SK-N-SH (cell line): ENCODE results near the gene PEBP1. TPM values are rescaled to one million over a fixed set of nuclear protein-coding genes. Genes with fewer than 3 reads are reported as not detected.

Source experiments
- CTCF ChIA-PET: fragments of 300-600, 350-600 bp; formaldehyde crosslinking; extraction: SDS; loops from one replicate; lab custom pipeline; 2021; lab: Yijun Ruan, JAX
- POLR2A ChIA-PET: fragments of 350-600 bp; sonication (Branson Sonifier 250); formaldehyde crosslinking; extraction: SDS; loops from one replicate; lab custom pipeline; 2020; ENCODE audit warnings: antibody characterized with exemption, inconsistent platforms; lab: Yijun Ruan, JAX
- DNase-seq: peaks from one replicate; pipeline ENCODE4 v3.0.0; 2012
- H2AFZ ChIP-seq: fragments of 200-600 bp; sonication (generic); 2 replicates; pipeline ENCODE4 v1.8.1; 2016; ENCODE audit warnings: antibody characterized with exemption, mild to moderate bottlenecking, low read depth
- H3F3A ChIP-seq: fragments of 200-600 bp; sonication (generic); replicated peaks from 2 replicates; pipeline ENCODE3; 2016; ENCODE audit warnings: antibody characterized with exemption, mild to moderate bottlenecking; ENCODE audit not compliant: insufficient read depth
- H3K27ac ChIP-seq, 2 experiments: fragments of 200-500 bp in 1 of 2; fragments of 200-600 bp in 1 of 2; sonication (Bioruptor generic) in 1 of 2; sonication (generic), shearing (Covaris generic) in 1 of 2; 2 replicates each; pipeline versions ENCODE4 v1.5.1 to v1.6.1; 2014 to 2016; ENCODE audit warnings: low read depth in 2 of 2, inconsistent platforms in 1 of 2, low read length in 1 of 2, mild to moderate bottlenecking in 1 of 2, mixed read lengths in 1 of 2
- H3K27me3 ChIP-seq: fragments of 200-600 bp; sonication (generic), shearing (Covaris generic); 2 replicates; pipeline ENCODE4 v1.6.1; 2016; ENCODE audit warnings: mixed run types; ENCODE audit not compliant: insufficient read depth
- H3K36me3 ChIP-seq, 2 experiments: fragments of 200-500 bp in 1 of 2; fragments of 200-600 bp in 1 of 2; sonication (Bioruptor generic) in 1 of 2; sonication (generic) in 1 of 2; replicated peaks in 1 of 2; 2 replicates each; pipeline versions ENCODE3 to v1.5.1; 2014 to 2016; ENCODE audit warnings: low read length in 1 of 2, mild to moderate bottlenecking in 1 of 2; ENCODE audit not compliant: insufficient read depth in 2 of 2, control insufficient read depth in 1 of 2
- H3K4me1 ChIP-seq, 2 experiments: fragments of 200-500 bp in 1 of 2; fragments of 200-600 bp in 1 of 2; sonication (Bioruptor generic) in 1 of 2; sonication (generic), shearing (Covaris generic) in 1 of 2; 2 replicates each; pipeline versions ENCODE4 v1.5.1 to v1.6.1; 2014 to 2016; ENCODE audit warnings: low read depth in 1 of 2, low read length in 1 of 2, mixed run types in 1 of 2; ENCODE audit not compliant: insufficient read depth in 2 of 2, control insufficient read depth in 1 of 2
- H3K4me2 ChIP-seq: fragments of 200-600 bp; sonication (generic), shearing (Covaris generic); 2 replicates; pipeline ENCODE4 v1.6.1; 2017; ENCODE audit warnings: mixed run types
- H3K4me3 ChIP-seq, 2 experiments: fragments of 200-500 bp in 1 of 2; fragments of 200-600 bp in 1 of 2; sonication (Bioruptor generic) in 1 of 2; sonication (generic), shearing (Covaris generic) in 1 of 2; 2 replicates each; pipeline versions ENCODE4 v1.5.1 to v1.8.1; 2014 to 2016; ENCODE audit warnings: low read depth in 2 of 2, inconsistent platforms in 1 of 2, low read length in 1 of 2, mild to moderate bottlenecking in 1 of 2, mixed read lengths in 1 of 2, moderate library complexity in 1 of 2
- H3K79me2 ChIP-seq: fragments of 200-600 bp; sonication (generic); 2 replicates; pipeline ENCODE4 v1.8.1; 2017; ENCODE audit warnings: mild to moderate bottlenecking; ENCODE audit not compliant: insufficient read depth
- H3K9ac ChIP-seq: fragments of 200-600 bp; sonication (generic); 2 replicates; pipeline ENCODE4 v1.6.1; 2017; ENCODE audit warnings: mixed run types
- H3K9me2 ChIP-seq: fragments of 200-600 bp; sonication (generic); 2 replicates; pipeline ENCODE4 v1.6.1; 2017; ENCODE audit warnings: mixed run types
- H3K9me3 ChIP-seq: fragments of 200-600 bp; sonication (generic); 2 replicates; pipeline ENCODE4 v1.6.1; 2017; ENCODE audit warnings: mixed run types, mild to moderate bottlenecking, moderate library complexity
- H4K20me1 ChIP-seq: fragments of 200-600 bp; sonication (generic); 2 replicates; pipeline ENCODE4 v1.6.1; 2017; ENCODE audit warnings: mild to moderate bottlenecking, mixed run types; ENCODE audit not compliant: insufficient read depth
- CTCF ChIP-seq: fragments of 200-600 bp; sonication (generic); IDR thresholded peaks from 2 replicates; pipeline ENCODE4 v1.6.1; 2017; ENCODE audit warnings: antibody characterized with exemption, mild to moderate bottlenecking, moderate library complexity
- ELF1 ChIP-seq: IDR thresholded peaks from 2 replicates; pipeline ENCODE4 v1.4.0; 2012
- EZH2phosphoT487 ChIP-seq: fragments of 200-600 bp; sonication (generic); IDR thresholded peaks from 2 replicates; pipeline ENCODE4 v1.6.1; 2017; ENCODE audit warnings: low read depth, mixed run types, mild to moderate bottlenecking, antibody characterized with exemption, moderate library complexity, borderline replicate concordance
- FOXM1 ChIP-seq: IDR thresholded peaks from 2 replicates; pipeline ENCODE4 v1.4.0; 2012; ENCODE audit warnings: low read depth, mild to moderate bottlenecking
- GABPA ChIP-seq: IDR thresholded peaks from 2 replicates; pipeline ENCODE4 v1.4.0; 2012; ENCODE audit warnings: low read depth, mild to moderate bottlenecking
- IRF3 ChIP-seq: fragments of 150-350 bp; IDR thresholded peaks from 2 replicates; pipeline ENCODE4 v1.6.1; 2016; ENCODE audit warnings: mild to moderate bottlenecking, low read depth, low read length
- JUND ChIP-seq: IDR thresholded peaks from 2 replicates; pipeline ENCODE4 v1.4.0; 2012
- MAX ChIP-seq: IDR thresholded peaks from 2 replicates; pipeline ENCODE4 v1.4.0; 2012; ENCODE audit warnings: low read depth
- MXI1 ChIP-seq: IDR thresholded peaks from 2 replicates; pipeline ENCODE4 v1.6.1; 2012; ENCODE audit warnings: mild to moderate bottlenecking, low read depth, low read length, improper control_type of control experiment
- PBX3 ChIP-seq: IDR thresholded peaks from 2 replicates; pipeline ENCODE4; 2012
- RAD21 ChIP-seq: IDR thresholded peaks from 2 replicates; pipeline ENCODE4 v1.6.1; 2012; ENCODE audit warnings: mild to moderate bottlenecking, low read length
- RCOR1 ChIP-seq: fragments of 150-350 bp; IDR thresholded peaks from 2 replicates; pipeline ENCODE4 v1.6.1; 2017; ENCODE audit warnings: antibody characterized with exemption, low read length
- REST ChIP-seq: IDR thresholded peaks from 2 replicates; pipeline ENCODE4 v1.6.1; 2012; ENCODE audit warnings: mild to moderate bottlenecking, low read depth, low read length, moderate library complexity
- TEAD4 ChIP-seq: IDR thresholded peaks from 2 replicates; pipeline ENCODE4 v1.4.0; 2012; ENCODE audit warnings: mild to moderate bottlenecking, borderline replicate concordance; ENCODE audit not compliant: insufficient read depth
- USF1 ChIP-seq: IDR thresholded peaks from 2 replicates; pipeline ENCODE4 v1.4.0; 2012; ENCODE audit warnings: low read depth, borderline replicate concordance
- YY1 ChIP-seq: IDR thresholded peaks from 2 replicates; pipeline ENCODE4 v1.4.0; 2012; ENCODE audit warnings: low read depth, mild to moderate bottlenecking
- WGBS: methylation state at CpG from one replicate; pipeline ENCODE4 v1.1.6; 2017; ENCODE audit warnings: low lambda C conversion rate; 5-methylcytosine and 5-hydroxymethylcytosine counted together
- polyA plus RNA-seq, 3 experiments: library from polyadenylated mRNA; depleted of rRNA; stranded (reverse); fragments of >200 nt; gene quantifications; 2 replicates each; pipeline ENCODE4 v1.2.3, GENCODE V29; 2012

Gene PEBP1
- polyA plus RNA-seq, 1 of the 3 experiments (the other 2 are of a cell fraction): 219 TPM

- ChIA-PET POLR2A (no interaction called here), CTCF (interaction anchor here (0.7 to 1.5 kb wide), 7 partner anchors 8 to 641 kb away, joined by 3 to 7 read pairs (median 4); partner anchors contain the start of genes PEBP1, SUDS3 and VSIG10)
- H3K27me3 ChIP-seq: no peaks in the 10 kb centered on the region
- 95% methylated on average over 10 of the region's 10 CpGs for WGBS
- no peaks in the 10 kb centered on the region for H3K79me2 ChIP-seq
- H3K9me3 ChIP-seq: no peaks in the 10 kb centered on the region
- H4K20me1 ChIP-seq: no peaks in the 10 kb centered on the region
- no peaks in the 10 kb centered on the region for H3K9me2 ChIP-seq
- H3K4me1 ChIP-seq: no peaks in the 10 kb centered on the region
- H3K4me2 ChIP-seq: no peak overlapping the region
- H3F3A ChIP-seq: peaks cover 4% of the 10 kb centered on the region
- no peak overlapping the region for H3K4me3 ChIP-seq
- no peak overlapping the region for H3K27ac ChIP-seq
- H2AFZ ChIP-seq: no peak overlapping the region
- H3K36me3 ChIP-seq: no peaks in the 10 kb centered on the region
- DNase-seq: no peak
- TF ChIP-seq PBX3 (no peak), CTCF (no peak), YY1 (no peak), USF1 (no peak), TEAD4 (no peak), RCOR1 (no peak), EZH2phosphoT487 (no peak), ELF1 (no peak), REST (no peak), FOXM1 (no peak), MXI1 (no peak), RAD21 (no peak), GABPA (no peak), MAX (no peak), JUND (no peak), IRF3 (no peak)
- H3K9ac ChIP-seq: no peak overlapping the region
Measured at GRCh38 chr12:118119449-118119879, 16.5 kb upstream of the PEBP1 start.
